Measurements from ENCODE around the gene CXXC4.
A peak's percentile ranks its signal among the peaks of the same experiment; 100 is the strongest.

CXXC4 gene

DNA sequence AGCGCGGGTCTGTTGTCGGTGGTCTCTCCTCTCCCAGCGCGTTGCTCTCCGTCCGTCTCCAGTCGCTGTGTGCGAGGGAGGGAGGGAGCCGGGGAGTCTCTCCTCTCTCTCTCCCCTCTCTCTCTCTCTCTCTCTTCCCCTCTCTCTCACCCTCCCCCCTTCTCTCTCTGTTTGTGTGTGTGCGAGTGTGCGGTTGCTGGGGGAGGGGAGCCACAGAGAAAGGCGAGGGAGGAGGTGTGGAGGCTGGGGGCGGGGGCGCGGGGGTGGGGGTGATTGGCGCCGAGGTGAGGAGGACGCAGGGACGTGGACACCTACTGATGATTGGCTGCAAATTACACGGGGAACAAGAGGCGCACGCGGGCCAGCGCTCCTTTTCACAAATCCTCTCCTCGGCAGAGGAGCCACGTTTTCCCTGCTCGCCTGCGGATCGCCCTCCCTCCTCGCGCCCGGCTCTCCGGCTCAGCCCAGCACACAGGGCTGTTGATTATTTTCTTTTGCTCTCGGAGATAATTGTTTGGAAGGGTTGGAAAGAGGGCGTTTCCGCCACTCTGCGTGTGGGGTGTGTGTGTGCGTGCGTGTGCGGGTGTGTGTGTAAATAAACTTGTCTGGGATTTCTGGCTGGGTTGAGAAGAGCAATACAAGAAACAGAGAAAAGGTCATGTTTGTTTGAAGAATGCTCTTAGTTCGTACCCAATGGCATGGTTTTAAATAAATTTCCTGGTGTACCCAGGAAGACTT is at the start of gene CXXC4:
TSS of gene CXXC4 (minus strand) at position 73 of the 738 bp plus-strand sequence. CDS start 3,092 bp downstream, outside the sequence.
- DNase-seq, result no peak

DNA sequence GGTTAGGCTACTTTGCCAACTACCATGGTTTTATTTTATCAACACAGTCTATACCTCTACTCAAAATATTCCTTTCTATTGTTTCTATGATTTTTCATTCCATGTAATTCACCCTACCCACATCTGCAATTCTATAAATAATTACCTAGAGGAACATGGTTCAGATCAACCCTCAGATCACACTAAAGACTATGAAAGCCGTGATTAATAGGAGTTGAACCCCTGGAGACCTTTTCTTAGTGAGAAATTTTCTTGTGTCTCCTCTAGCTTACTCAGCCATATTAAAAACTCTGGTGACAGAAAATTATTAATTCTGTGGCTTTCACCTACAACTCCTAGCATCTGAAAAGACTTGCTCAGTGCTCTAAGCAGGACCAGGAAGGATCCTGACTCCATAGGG is 38.5 kb upstream of the CXXC4 start:
- DNase-seq, result no peak

DNA sequence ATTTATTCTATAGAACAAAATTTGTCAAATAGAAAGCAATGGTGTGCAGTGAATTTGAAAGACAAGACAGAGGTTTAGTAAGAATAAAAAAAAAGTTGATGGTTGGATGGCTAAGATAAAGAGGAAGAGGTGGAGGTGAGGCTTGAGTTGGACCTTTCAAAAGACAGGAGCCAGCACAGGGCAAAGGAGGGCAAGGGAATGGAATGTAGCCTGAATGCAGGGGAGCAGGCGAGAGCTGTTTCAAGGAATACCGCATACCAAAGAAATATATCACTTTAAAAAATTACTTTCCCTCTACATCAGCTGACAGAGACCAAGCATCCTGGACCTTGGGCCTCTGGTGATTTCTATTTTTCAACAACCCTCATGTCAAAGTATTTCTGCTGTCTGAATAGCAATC is 38.0 kb upstream of the CXXC4 start:
- no peak for DNase-seq

DNA sequence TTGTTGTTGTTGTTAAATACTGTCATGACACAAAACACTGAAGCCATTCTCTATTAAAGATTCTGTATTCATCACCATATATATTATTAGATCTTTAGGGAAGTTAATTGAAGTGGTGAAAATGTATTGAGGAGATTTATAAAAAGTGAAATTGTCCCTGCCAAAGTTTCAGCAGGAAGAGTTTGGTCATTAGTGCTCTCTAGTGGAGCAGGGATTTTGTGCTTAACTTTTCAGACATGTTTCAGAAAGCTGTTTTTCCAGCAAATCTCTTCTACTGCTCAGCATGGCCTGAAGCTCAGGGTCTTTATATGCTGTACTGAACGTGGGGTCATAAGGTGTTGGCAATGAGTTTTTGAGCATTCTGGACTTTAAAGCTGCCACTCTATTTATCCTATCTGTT is 36.7 kb upstream of the CXXC4 start:
- DNase-seq, result no peak

DNA sequence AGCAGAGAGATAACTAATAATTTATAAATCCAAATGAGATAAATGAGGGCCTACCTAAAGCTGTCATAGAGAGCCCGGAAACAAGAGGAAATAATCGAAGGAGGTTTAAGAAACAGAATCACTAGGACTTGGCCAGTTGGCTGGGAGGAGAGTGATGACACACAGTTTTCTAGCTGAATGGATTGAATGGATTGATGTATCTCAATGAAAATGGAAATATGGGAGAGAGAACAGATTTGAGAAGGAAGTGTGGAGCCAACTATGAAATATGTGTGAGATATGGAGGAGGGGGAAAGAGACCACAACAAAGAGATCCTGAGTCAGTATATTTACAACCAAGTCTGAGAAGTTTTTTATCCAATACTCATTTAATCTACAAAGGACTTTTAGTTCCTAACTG is 35.7 kb upstream of the CXXC4 start:
- DNase-seq, result no peak

DNA sequence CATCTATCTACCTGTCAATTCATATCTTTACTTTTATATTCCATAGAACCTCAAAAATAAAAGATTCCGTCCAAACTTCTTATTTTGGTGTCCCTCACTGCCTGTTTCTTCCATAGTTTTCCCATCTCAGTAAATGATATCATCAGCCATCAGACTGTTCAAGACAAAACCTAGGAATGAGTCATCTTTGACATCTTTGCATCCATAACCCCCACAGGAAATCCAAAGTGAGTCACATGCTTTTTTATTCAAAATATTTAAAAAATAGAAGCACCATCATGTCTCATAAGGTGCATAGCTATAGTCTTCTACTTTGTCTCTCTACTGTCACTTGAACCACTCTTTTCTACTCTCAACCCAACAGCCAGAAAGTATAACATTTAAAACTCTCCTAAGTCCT is 29.9 kb upstream of the CXXC4 start:
- no peak for DNase-seq

DNA sequence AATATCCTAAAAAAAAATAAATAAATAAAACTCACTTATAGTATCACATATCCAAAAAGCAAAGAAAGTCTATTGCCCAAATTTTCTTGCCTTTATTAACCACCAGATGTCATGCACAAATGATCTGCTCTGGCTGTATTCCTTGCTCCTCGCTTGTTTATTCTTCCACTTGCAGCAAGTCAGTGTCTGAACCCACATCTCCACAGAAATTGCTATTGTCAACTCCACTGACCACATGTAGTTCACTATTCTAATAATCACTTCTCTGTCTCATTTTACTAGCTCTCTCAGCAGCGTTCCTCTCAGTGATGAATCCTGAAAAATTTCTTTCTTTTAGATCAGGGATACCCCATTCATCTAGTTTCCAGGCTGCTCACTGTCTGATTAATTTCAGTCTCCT is 29.3 kb upstream of the CXXC4 start:
- no peak for DNase-seq

DNA sequence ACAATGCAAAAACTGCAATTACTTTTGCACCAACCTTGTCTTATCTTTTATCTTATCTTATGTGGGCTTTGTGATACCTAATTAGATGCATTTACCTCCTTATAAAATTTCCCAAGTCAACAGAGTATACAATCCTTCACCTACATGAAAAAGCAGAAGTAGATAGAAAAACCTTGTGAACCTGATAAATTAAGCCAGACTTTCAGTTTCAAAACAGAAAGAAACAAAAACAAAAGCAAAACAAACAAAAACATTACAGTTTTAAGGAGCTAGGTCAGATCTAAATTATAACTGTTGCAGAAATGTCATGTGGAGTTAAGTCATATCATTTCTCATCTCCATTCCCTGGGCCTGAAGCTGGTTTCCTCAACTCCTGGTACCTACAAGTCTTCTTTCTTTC is 24.9 kb upstream of the CXXC4 start:
- no peak for DNase-seq

DNA sequence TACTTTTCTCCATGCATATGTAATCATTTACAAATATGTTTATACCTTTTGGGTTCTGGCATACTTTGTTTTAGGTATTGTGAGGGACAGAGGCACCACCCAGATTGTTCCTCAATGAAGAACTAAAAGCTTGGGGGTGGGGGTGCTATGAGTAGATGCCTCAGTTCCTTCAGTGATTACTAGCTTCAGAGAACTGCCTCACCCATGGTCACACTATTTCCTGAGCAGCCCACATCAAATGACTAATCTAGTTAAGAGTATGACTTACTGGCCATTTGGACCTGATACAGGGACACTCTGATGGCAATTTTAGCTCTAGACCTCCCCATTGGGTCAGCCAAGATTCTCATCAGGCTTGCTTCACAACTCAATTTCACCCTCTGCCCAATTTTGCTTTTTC is 22.2 kb upstream of the CXXC4 start:
- no peak for DNase-seq

DNA sequence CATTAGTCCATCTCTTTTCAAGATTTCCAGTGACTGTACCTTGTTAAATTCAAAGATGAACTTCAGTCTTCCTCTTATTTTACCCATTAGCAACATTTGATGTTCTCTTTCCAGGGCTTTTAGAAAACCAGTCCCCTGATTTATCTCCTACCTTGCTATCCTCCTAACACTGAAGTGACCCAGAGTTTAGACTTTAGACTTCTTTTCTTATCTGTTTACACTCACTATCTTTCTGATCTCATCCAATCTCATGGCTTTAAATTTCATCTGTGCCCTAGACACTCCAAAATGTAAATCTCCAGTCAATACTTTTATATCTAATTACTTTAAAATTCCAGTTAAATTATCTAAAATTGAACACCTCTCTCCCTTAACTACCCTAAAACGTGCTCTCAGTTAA is 13.5 kb upstream of the CXXC4 start:
- DNase-seq, result no peak

DNA sequence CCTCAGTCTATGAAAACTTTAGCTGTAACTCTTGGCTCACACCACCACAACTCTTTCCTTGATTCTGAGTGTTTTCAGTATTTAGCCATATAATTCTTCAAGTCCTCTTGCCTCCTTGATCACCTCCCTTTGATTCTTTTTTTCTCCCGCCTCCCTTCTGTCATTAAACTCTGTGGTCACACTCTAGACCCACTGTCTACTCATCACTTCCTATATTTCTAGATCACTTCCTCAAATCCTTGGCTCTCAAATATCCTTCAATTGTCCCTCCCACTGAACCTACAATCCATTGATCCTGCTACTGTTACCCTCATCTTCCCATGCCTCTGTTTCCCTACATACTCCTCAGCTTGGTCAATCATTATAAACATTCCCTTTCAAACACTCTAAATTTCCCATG is 12.4 kb upstream of the CXXC4 start:
- peak; percentile 71 for DNase-seq

DNA sequence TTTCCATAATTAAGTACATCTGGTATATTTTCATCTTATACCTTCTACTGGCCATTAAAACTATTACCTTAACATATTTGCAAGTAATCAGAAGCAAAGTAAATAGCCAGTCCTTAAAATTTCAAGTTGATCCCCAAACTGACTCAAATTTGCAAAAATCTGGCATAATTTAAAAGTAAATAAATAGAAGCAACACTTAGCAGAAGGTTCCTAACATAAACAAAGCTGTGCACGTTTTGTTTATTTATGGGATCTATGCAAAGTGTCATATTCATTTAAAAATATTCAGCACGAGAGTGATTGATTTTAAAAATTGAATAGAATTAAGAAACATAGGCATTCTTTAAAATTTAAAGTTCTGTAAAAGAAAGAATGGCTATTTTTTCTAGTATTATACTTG is 9.8 kb upstream of the CXXC4 start:
- DNase-seq, result no peak

DNA sequence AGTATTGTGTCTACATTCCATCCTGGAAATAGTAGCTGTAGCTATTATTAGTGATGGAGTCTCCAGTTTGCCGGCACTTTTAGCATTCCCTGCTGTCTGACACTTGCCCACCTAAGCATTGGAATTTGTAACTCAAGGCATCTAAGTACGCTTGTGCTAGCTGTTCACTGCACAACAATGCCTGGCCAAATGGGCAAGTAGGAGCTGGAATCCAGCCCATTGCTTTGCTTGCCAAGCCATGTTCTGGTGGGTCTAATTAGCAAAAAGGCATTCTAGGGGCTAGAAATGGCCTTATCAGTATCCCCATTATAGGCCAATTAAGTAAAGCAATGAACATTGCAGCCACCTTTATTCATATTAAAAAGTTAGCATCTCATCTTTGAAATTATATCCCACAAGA is 7.8 kb upstream of the CXXC4 start:
- no peak for DNase-seq

DNA sequence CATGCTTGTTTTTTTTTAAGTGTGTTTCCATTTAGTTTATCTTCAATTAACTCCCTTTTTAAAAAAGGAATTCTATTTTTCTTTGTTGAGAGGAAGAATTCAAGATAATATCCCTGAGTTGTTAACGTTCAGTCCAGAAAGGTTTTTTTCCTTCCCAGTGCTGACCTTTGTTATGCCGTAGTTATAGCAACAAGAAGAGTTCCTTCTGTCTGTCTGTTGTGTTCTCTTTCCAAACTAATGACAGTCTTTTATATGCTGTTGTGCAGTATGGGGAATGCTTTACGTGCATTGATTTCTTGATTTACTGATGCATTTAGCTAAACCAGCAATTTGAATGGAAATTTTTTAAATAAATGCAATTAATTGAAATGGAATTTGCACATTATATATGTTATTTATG is 6.6 kb upstream of the CXXC4 start:
- no peak for DNase-seq

DNA sequence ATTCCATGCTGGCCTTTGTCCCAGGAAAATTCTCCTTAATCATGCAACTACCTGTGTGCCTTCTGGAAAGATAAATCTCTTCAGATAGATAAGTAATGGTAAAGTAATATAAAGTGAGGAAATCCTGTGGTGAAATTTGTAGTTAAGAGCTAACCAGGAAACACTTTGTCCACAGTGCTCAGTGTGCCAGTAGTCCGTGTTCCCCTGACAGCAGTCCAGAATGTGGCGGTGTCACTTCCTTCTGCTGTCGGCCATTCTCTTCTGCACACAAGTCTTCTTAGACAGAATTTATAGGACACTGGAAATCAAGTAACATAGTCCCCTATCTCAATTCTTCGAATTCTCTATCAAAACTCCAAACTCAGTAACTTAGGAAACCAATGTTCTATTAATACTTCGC is 5.7 kb upstream of the CXXC4 start:
- DNase-seq, result no peak

DNA sequence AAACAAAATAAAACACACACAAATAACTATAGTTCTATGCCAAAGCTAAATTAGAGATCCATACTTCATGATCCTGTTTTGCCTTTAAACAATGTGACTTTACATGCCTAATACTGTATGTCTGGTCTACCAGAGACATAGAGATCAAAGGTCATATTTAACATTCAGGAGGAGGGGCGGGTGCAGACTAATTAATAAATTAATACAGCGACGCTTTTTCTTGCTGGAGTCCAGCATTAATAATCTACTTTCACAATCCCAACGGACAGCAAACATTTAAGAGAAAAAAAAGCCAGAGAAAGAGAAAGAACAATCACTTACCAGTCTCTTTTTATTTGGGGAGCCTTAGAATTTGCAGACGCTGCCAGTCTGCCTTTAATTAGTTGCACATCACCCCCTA is 509 bp downstream of the CXXC4 start:
- DNase-seq, result no peak

DNA sequence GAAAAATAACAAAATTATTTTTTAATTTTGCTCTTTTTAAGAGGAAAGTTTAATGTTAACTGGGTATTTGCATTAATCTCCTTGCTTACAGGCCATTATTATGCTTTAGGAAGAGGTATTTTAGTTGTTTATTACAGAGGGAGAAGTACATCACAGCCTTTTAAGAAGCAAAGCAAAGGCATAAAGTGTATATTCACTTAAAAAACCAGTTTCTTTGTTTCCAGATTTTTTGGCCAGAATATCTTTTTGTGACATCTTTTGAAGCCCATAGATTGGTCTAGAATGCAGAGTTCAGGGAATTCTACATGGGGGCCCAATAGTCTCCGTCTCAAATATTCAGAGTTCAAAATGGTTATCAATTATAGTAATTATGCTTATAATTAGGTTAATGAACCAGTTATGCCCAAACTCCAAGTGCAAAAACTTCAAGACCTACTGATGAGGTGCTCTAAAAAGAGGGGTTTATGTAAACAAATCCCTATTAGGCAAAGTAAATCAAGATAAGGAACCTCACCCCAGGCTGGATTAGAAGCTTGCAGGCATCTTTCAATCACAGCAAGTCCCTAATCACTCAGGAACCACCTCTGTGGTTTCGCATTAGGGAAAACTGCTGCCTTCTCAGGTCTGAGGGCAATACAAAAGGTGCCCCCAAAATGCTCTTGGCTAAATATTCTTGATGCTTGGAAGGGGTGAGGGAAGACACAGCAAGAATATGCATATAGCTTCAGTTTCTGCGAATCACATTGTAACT is 1.4 kb downstream of the CXXC4 start:
- DNase-seq, result no peak

DNA sequence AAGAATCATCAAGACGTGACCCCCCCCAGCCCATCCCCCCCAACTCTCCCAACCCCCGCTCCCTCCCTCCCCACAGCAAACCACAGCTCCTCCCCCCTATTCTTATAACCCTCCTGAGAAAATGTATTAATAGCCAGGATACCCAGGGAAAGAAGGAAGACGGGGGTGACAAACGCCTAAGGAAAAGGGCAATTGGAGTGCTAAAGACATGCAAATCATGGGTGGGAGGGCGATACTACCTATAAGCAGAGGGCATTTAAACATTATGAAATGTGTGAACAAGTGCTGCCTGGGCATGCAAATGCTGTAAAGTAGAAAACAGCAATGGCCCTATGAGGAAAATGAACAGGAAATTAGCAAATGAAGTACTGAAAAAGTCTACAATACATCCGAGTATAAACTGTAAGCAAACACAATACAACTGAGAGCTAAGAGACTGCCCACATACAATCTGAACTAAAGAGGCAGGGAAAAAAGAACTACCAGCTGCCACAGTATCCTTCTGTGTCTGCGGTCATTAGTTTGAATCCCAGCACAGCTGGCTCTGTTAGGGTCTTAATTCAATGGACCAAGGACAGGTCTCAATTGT is 2.4 kb downstream of the CXXC4 start:
- DNase-seq, result no peak

DNA sequence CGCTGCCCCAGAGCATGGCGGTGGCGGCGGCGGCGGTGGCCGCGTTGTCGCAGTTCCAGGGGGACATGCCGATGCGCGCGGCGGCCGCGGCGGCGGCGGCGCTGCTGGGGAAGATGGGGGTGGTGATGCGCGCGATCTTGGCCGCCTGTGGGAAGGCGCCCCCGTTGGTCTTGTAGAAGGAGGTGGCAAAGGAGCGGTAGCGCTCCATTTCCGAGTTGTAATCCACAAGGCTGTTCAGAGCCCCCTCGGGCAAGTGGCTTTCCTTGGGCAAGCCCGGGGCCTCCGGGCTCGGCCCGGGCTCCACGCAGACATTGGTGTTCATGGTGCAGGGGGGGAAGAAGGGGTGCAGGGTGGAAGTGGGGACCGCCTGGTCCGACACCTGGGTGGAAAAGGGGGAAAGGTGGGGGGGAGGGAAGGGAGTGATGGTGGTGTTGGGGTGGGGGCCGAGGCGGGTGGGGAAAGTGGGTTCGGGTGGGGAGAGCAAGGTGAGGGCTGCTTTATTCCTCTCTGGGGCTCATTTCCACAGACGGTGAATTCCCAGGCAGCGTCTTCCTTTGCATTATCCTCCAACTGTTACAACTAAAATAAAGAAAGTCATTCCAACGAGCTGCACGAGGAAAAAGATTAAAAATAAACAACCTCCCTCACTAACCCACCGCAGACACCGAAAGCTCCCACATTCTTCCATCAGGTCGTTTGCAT is 3.1 kb downstream of the CXXC4 start:
- peak; percentile 3 for DNase-seq

DNA sequence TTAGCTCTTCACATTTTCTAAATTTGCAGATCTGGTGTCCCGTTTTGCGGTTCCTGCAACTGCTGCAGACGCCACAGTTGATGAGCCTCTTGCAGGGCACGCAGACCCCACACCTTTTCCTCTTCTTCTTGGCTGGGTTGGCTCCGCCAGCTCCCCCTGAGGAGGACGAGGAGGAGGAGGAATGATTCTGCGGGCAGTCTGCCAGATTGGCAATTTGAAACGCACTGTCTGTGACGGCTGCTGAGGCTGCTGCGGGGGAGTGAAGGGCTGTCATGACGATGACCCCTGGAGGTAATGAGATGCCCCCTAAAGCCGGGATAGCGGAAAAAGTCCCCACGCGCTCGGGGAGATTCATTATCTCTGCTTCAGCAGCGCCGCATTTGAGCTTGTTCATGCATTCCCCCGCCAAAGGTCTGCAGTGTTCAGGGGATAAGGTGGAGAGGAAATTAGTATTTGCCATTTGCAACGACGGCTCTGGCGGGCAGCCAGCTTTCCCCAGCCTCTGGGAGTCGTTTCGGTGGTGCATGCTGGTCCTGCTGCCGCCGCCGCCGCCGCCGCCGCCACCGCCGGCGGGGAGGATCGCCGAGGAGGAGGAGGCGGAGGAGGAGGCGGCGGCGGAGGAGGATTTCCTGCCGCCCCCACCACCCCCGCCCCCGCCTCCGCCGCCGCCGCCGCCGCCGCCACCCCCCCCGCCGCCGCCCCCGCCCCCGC is 3.8 kb downstream of the CXXC4 start:
- no peak for DNase-seq

DNA sequence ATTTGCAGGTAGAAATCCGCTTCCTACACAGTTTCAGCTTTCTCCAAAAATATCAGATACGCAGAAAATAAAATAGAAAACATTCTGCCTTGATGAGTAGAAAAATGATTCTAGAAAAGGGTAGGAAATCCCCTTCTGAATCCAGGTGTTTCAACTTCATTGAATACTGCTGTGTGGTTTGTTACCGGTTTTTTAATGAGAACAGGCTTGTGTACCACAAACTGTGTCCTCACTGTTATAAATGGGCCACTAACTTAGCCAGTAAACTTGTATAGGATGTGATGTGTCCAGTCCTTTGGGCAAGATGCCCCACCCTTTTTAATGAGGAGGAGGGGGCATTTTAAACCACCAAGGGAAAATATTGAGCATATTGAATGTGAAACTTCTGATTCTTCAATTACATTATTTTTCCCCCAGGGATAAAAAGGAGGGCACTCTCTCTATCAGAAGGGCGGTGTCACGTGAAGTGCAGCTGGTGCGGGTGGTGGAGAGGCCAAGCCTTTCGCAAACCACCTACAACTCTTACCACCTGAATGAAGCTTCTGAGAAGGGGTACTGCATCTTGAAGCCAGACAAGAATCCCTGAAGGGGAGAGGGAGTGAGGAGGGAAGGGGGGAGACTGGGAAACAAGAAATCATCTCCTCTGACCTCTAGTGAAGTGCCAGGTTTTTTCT is 4.5 kb downstream of the CXXC4 start:
- no peak for DNase-seq

DNA sequence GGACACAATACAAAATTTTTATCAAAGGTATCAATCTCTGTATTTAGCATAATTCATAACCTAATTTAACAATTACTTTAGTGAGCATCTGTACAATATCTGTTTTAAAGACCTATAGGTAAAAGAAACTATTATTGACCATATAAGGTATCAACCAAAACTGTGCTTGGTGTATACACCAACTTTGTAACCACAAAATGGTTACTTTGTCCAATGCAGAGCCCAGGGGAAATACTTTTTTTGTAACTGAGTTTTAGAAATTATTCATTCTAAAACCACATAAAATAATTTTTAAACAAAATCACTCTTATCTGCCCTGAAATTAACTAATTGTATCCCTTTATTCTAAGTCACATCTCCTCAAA is 5.0 kb downstream of the CXXC4 start:
- DNase-seq, result no peak

DNA sequence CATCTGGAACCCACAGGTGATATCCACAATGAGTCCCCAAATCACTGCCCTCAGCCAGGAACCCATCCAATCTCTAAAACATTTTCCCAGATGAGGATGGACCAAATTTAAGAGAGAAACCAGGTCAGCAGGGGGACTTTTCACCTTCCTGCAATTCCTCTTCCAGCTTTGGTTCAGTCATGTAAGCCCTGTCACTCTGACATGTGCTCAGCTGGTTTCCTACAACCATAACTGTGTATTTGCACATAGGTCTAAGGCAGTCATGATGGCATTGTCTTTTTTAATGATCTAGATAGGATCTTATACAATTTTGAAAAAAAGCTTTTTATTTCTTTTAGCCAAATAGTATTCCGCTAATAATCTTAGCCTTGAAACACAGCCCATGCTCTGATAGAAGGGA is 6.5 kb downstream of the CXXC4 start:
- DNase-seq, result no peak
